ENCODE measurements around the gene MASP1.

The MASP1 gene

GRCh38 chr3:187310954-187311470 is 19.5 kb upstream of the MASP1 start:
- H3K27ac Mint-ChIP-seq, result no peak overlapping the region
- ATAC-seq (no peak), DNase-seq (no peak)
- peaks cover 35% of the 10 kb centered on the region for H3K27me3 Mint-ChIP-seq
- no peaks in the 10 kb centered on the region for H3K36me3 Mint-ChIP-seq (ENCODE audit: low read depth)
- H3K4me3 Mint-ChIP-seq, result no peak overlapping the region
- H3K4me1 Mint-ChIP-seq, result no peaks in the 10 kb centered on the region
- no peaks in the 10 kb centered on the region for H3K9me3 Mint-ChIP-seq

GRCh38 chr3:187310226-187310625 is 18.7 kb upstream of the MASP1 start:
- no peak for ATAC-seq
- H3K27ac Mint-ChIP-seq, result no peak overlapping the region
- DNase-seq, result no peak
- peaks cover 30% of the 10 kb centered on the region for H3K27me3 Mint-ChIP-seq
- no peaks in the 10 kb centered on the region for H3K9me3 Mint-ChIP-seq
- no peaks in the 10 kb centered on the region for H3K4me1 Mint-ChIP-seq
- no peak overlapping the region for H3K4me3 Mint-ChIP-seq
- no peaks in the 10 kb centered on the region for H3K36me3 Mint-ChIP-seq (ENCODE audit: low read depth)

GRCh38 chr3:187305881-187306280 is 14.3 kb upstream of the MASP1 start:
- peaks cover 16% of the 10 kb centered on the region for H3K27me3 Mint-ChIP-seq
- H3K4me1 Mint-ChIP-seq, result no peaks in the 10 kb centered on the region
- no peak overlapping the region for H3K4me3 Mint-ChIP-seq
- no peak for DNase-seq
- no peak for ATAC-seq
- peaks cover 3% of the 10 kb centered on the region for H3K9me3 Mint-ChIP-seq
- no peak overlapping the region for H3K27ac Mint-ChIP-seq
- H3K36me3 Mint-ChIP-seq (ENCODE audit: low read depth), result no peaks in the 10 kb centered on the region

GRCh38 chr3:187299611-187300010 is 8.1 kb upstream of the MASP1 start:
- peaks cover 9% of the 10 kb centered on the region for H3K27me3 Mint-ChIP-seq
- H3K4me3 Mint-ChIP-seq, result no peak overlapping the region
- no peak for DNase-seq
- no peaks in the 10 kb centered on the region for H3K4me1 Mint-ChIP-seq
- no peaks in the 10 kb centered on the region for H3K36me3 Mint-ChIP-seq (ENCODE audit: low read depth)
- no peak overlapping the region for H3K27ac Mint-ChIP-seq
- H3K9me3 Mint-ChIP-seq, result peaks cover 3% of the 10 kb centered on the region
- ATAC-seq, result no peak

GRCh38 chr3:187296911-187297310 is 5.4 kb upstream of the MASP1 start:
- H3K36me3 Mint-ChIP-seq (ENCODE audit: low read depth), result no peaks in the 10 kb centered on the region
- peaks cover 18% of the 10 kb centered on the region for H3K27me3 Mint-ChIP-seq
- no peak overlapping the region for H3K4me3 Mint-ChIP-seq
- DNase-seq (no peak), ATAC-seq (no peak)
- H3K9me3 Mint-ChIP-seq, result peaks cover 3% of the 10 kb centered on the region
- H3K27ac Mint-ChIP-seq, result no peak overlapping the region
- peaks cover 1% of the 10 kb centered on the region for H3K4me1 Mint-ChIP-seq

DNA sequence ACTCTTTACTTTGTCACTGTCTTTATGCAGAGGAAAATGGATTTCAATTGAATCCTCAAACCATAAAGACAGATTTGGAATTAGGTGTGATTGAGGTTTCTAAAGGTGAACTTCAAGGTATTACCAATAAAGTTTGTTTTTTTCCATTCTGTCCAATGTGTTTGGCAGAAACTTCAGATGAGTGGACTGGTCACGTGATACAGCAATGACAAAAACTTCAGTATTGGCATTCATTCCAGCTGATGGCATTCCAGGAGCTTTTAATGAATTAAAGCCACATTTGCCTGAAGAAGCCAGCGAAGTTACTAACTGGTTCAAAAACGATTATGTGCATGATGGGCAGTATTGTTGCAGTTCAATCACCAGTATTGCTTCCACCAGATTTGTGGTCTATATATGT is 4.5 kb upstream of the MASP1 start:
- H3K4me3 Mint-ChIP-seq, result no peak overlapping the region
- H3K4me1 Mint-ChIP-seq, result peaks cover 1% of the 10 kb centered on the region
- no peaks in the 10 kb centered on the region for H3K9me3 Mint-ChIP-seq
- DNase-seq (no peak), ATAC-seq (no peak)
- no peak overlapping the region for H3K27ac Mint-ChIP-seq
- peaks cover 17% of the 10 kb centered on the region for H3K27me3 Mint-ChIP-seq
- no peaks in the 10 kb centered on the region for H3K36me3 Mint-ChIP-seq (ENCODE audit: low read depth)

GRCh38 chr3:187295316-187296034 is 3.9 kb upstream of the MASP1 start:
- Mint-ChIP-seq H3K36me3 (ENCODE audit: low read depth) (no peaks in the 10 kb centered on the region), H3K4me1 (peaks cover 1% of the 10 kb centered on the region), H3K9me3 (no peaks in the 10 kb centered on the region), H3K4me3 (no peak overlapping the region), H3K27ac (no peak overlapping the region), H3K27me3 (peaks cover 21% of the 10 kb centered on the region)
- DNase-seq, result no peak
- no peak for ATAC-seq

GRCh38 chr3:187293516-187294430 is 2.2 kb upstream of the MASP1 start:
- Mint-ChIP-seq H3K9me3 (no peaks in the 10 kb centered on the region), H3K27ac (no peak overlapping the region), H3K36me3 (ENCODE audit: low read depth) (no peaks in the 10 kb centered on the region), H3K4me3 (no peak overlapping the region), H3K4me1 (peaks cover 1% of the 10 kb centered on the region), H3K27me3 (peaks cover 30% of the 10 kb centered on the region)
- ATAC-seq (no peak), DNase-seq (no peak)

DNA sequence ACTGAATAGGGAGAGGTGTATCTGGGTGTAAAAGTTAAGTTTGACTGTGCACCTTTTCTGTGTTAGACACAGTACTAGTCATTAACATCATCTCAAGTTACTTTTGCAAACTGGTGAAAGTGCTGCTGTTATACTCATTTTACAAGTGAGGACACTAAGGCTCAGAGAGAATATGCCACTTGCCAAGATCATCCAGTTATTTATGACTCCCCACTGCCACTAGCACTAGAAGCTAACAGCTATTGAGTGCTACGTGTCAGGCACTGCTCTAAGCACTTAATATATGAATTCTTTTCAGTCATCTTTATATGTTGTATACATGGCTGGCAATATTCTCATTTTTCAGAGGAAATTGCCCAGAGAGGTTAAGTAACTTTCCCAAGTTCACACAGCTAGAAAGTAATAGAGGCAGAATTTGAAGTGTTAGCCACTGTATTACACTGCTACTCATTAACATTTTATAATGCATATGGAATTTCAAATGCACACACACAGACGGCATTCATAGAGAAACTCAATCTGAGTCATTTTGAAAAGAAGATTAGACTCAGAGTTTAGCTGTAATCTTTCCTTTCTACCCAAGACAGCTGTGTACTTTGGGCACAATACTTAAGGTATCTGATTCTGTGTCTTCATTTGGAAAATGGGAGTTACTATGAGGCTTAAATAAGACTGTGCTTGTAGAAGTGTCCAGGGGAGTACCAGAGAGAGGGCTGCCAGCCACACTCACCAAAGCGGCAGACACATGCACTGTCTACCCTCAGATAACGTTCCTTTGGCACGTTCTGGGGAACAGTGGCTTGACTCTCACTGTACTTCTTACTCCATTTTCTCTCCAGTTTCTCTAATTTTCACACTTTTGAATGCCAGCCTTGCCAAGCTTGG is 1.3 kb upstream of the MASP1 start:
- peak; percentile 52 for ATAC-seq
- H3K9me3 Mint-ChIP-seq, result no peaks in the 10 kb centered on the region
- H3K27me3 Mint-ChIP-seq, result peaks cover 30% of the 10 kb centered on the region
- peaks cover 1% of the 10 kb centered on the region for H3K4me1 Mint-ChIP-seq
- no peaks in the 10 kb centered on the region for H3K36me3 Mint-ChIP-seq (ENCODE audit: low read depth)
- no peak overlapping the region for H3K27ac Mint-ChIP-seq
- no peak overlapping the region for H3K4me3 Mint-ChIP-seq
- DNase-seq, result no peak

DNA sequence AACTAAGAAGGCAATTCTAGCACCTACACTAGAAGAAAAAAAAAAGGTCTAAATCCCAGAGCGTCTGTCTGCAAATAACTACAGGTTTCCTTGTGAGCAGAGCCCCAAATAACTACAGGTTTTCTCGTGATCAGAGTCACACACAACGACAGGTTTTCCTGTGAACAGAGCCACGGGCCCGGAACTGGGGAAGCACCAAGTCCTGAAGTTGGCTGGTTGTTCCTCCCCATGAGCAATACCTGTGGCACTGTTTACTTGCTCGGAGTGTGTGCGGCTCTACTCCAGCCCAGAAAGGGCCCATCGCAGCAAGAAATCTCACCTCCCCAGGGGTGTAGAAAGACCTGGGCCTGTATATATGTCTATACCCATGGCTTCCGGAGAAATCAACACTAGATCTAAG is 644 bp upstream of the MASP1 start:
- ATAC-seq (no peak), DNase-seq (no peak)
- Mint-ChIP-seq H3K9me3 (no peaks in the 10 kb centered on the region), H3K36me3 (ENCODE audit: low read depth) (no peaks in the 10 kb centered on the region), H3K4me3 (no peak overlapping the region), H3K4me1 (peaks cover 1% of the 10 kb centered on the region), H3K27me3 (peaks cover 32% of the 10 kb centered on the region), H3K27ac (no peak overlapping the region)

DNA sequence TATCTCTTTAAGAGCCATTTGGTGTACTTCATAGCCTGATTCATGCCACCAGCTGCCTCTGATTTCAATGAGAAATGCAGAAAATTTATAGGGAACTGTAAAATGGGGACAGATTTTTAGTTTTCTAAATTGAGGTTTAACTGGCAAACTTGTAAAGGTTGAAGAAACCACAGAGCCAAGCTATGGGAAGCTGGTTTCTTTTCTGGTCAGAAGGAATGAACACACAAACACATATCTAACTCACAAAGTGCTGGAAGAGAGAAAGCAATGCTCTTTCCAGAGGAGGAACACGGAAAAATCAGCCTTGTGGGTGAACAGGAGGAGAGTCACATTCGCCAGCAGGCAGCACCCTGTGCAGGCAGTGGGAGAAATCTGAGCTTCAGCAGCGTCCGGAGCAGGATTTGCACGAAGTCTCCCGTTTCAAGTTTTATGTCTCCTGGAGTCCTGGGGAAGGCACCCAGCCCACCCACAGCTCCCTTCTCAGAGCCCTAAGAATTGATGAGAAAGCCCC is 481 bp downstream of the MASP1 start:
- H3K4me3 Mint-ChIP-seq, result no peak overlapping the region
- DNase-seq (no peak), ATAC-seq (no peak)
- peaks cover 36% of the 10 kb centered on the region for H3K27me3 Mint-ChIP-seq
- peaks cover 1% of the 10 kb centered on the region for H3K4me1 Mint-ChIP-seq
- no peaks in the 10 kb centered on the region for H3K36me3 Mint-ChIP-seq (ENCODE audit: low read depth)
- H3K9me3 Mint-ChIP-seq, result no peaks in the 10 kb centered on the region
- no peak overlapping the region for H3K27ac Mint-ChIP-seq

DNA sequence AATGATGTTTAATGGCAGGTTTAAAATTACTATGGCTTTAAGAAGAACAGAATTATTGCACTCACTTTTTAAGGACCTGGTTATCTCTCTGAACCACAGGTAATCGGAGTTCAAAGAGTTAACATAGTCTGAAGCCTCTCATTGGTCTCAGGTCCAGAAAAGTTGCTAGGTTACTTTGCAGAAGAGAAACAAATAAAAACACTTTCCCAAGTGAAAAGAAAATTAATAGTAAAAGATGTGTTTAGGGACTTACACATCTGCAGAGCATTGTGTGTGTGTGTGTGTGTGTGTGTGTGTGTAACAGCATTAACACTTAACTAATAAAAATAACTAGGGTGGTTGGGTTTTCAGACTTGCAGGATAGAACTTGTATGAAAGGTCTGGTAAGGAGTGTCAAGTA is 1.0 kb downstream of the MASP1 start:
- no peak overlapping the region for H3K27ac Mint-ChIP-seq
- ATAC-seq (no peak), DNase-seq (no peak)
- no peaks in the 10 kb centered on the region for H3K9me3 Mint-ChIP-seq
- peaks cover 36% of the 10 kb centered on the region for H3K27me3 Mint-ChIP-seq
- peaks cover 1% of the 10 kb centered on the region for H3K4me1 Mint-ChIP-seq
- no peaks in the 10 kb centered on the region for H3K36me3 Mint-ChIP-seq (ENCODE audit: low read depth)
- H3K4me3 Mint-ChIP-seq, result no peak overlapping the region

DNA sequence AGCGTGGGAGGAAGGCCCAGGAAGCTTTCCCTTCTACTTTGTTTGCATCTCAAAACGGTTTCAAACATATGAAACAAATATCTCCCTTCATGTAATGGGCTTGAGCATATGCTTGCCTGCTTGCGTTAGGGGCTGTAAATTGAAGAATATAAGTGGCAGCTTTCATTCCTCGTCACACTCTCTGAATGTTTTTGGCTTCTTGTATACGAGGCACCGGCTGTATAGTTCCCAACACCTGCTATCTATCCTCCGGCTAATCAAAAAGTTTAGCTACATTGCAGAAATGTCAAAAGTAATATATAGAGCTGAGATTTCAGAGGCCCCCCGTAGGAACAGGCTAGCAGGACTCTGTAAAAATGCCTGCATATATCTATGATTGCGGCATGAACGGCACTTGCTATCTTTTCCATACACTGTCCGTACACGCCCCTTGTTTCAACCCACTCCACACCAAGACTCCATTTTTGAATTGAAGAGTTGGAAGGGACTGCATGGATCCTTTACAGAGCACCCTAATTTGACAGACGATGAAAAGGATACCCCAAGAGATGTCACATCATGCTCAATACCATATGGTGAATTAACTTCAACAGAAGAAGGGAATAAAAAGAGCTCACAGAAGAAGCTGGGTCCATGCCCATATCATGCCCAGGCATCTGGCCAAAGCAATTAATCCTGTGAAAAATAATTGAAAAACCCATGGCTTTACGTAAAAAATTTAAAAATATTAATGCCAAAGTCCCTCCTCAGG is 2.5 kb downstream of the MASP1 start:
- Mint-ChIP-seq H3K4me1 (peaks cover 1% of the 10 kb centered on the region), H3K36me3 (ENCODE audit: low read depth) (no peaks in the 10 kb centered on the region), H3K4me3 (no peak overlapping the region), H3K9me3 (no peaks in the 10 kb centered on the region), H3K27me3 (peaks cover 34% of the 10 kb centered on the region), H3K27ac (no peak overlapping the region)
- no peak for DNase-seq
- ATAC-seq, result no peak

Measured in activated naive CD8-positive, alpha-beta T cell treated with anti-CD3 and anti-CD28 coated beads, Interleukin-2, amount 50 U/mL, for 24 hours (primary cell).